Stimulated activated CD8-positive, alpha-beta memory T cell treated with anti-CD3 and anti-CD28 coated beads, Interleukin-4, amount 100 ng/mL, for 4 hours (primary cell): ENCODE measurements around the gene ARNT2.

Experiments
- DNase-seq, 2 donors: peaks; one replicate each; pipeline ENCODE4 v3.0.0-alpha.2; 2020; ENCODE audit warnings: low read depth in 2 of 2, low spot score in 1 of 2

ARNT2 gene

GRCh38 chr15:80550219-80550907 is 146.2 kb downstream of the ARNT2 start:
- no peak for DNase-seq

GRCh38 chr15:80550908-80551260 is 146.7 kb downstream of the ARNT2 start:
- no peak for DNase-seq

DNA sequence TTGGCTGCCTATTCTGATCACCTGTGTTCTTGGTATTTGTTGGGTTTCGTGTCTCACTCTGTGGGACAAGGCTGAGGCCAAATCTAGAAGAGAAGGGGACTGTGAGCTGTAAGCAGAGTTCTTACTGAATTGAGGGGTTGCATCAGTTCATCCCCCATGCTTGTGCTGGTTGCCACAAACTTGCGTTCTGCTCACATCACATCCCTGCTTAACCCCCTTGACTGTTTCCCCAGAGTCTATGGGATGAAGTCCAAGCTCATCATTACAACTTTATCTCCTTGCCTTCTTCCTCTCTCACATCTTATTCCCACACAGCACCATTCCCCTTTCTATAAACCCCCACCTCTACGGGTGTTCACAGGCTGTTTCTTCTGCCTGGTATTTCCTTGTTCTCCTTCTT is 147.2 kb downstream of the ARNT2 start:
- no peak for DNase-seq

DNA sequence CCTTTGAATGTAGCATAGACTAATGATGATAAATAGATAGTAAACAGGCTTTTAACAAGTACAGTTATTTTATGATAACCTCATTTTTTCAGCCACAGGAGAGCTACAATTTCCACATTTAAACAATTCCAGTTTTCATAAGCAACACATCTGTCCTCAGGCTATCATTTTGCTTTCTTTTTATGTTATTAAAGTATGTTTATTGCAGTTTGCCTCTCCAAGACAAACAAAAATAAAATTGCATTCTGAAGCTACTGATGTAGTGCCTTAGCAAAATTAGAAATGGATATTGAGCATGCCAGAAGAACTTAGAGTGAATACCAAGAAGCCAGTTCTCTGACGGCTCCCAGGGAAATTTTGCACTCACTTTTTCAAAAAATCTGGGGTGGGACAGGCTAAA is 150.4 kb downstream of the ARNT2 start:
- no peak for DNase-seq

DNA sequence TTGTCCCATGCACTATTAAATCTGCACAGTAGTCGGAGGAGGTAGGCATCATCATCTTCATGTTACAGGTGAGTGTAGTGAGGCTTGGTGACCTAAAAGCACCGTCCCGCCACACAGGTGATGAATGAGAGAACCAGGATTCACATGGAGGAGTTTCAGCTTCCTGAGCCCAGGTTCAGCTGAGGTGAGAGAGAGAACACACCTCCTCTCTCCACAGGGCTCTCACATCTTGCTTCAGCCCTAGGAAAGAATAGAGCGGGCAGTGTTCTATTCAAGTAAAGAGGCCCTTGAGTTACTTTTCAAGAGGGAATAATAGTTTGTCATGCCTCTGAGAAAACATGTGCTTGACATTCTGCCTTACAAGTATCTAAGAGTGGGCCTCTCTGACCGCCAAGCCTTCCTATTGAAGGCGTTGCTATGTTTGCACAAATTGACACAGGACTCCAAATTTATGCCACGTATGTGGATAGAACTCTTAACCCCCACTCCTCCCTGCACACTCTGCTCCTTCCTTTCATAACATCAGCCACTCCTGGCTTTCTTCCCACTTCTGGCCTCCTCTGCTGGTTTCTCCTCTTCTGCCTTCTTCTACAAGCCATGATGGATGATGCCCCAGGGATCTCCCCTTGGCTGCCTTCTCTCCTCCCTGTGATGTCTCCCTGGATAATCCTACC is 152.6 kb downstream of the ARNT2 start:
- no peak for DNase-seq

DNA sequence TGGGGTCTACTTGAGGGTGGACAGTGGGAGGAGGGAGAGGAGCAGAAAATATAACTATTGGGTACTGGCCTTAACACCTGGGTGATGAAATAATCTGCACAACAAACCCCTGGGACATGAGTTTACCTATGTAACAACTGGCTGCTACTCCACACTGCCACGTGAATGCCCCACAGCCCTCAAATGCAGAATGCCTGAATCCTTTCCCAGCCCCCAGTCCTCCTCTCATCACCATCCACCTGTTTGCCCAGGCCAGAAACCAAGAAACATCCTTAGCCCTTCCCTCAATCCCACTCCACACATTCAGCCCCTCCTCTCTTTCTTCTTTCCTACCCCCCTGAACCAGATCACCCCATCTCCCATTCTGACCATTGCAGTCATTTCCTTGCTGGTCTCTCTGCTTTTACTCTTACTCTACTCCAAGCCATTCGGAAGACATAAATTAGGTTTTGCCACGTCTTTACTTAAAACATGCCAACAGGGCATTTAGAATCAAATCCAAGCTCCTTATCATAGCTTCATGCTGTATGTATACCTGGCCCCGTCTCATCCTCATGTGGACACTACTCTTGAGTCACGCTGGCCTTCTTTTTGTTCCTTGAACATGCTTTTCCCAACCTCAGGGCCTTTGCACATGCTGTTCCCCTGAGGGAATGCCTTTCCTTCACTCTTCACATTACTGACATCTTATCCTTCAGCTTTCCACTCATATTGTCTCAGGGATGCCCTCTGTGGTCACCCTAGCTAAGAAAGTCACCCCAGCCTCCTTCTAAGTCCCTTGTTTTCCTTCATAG is 153.5 kb downstream of the ARNT2 start:
- DNase-seq, result no peak

DNA sequence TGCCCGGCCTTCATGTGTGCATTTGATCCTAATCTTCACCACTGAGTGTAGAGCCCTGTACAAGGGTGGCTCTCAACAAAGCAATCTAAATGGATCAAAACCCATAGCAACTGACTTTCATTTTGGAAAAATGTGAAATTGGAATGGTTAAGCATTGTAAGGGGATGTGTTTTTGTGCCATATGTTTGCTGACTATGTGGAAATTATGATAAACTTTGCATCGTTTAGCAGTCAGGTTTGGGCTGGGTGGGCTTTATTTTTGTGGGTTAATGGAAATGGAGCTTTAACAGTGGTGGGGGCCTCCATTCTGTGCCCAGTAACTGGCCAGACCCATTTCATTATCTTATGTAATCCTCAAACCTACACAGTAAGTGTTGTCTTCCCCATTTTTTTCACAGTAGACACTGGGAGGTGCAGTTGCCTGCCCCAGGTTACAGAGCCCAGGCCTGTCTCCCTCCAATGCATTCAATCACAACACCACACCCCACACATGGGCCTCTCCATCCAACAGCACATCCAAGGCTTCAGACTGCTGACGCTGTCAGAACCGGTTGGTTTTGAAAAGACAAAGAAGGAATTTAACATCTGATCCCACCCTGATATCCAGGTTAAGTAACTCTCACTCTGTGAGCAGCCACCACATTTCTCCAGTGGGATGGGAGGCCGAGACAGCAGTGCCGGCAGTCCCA is 154.6 kb downstream of the ARNT2 start:
- no peak for DNase-seq

DNA sequence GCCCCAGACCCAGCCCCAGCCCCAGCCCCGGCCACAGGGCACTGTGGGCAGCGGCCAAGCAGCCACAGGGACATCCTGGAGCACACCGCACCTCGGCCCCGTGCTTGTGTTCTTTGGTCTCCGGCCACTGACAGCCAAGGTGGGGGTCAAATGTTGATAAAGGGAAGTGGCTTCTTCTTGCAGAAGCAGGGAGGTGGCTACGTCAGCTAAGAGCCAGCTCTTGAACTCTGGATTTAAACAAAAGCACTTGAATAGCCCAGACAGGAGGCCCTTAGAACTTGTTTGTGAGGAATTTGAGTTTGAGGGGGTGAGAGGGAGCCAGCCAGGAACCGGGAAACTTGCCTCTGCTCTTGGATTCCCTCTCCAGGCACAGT is 155.1 kb downstream of the ARNT2 start:
- no peak for DNase-seq

DNA sequence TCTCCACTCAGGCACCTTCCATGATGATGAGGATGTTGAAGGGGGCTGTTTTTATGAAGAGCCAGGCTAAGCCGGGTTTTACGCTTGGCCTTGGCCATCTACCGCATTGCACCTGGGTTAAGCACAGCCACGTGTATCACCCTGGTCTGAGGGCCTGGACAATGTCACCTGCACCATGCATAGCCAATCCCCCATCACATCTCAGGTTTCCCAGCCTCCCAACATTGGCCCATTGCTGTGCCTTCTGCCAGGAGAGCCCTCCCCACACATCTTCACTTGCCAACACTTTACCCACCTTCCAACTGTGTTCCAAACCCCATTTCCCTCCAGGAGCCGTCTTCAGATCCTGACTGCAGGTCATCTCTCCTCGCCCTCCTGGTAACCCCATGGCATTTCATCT is 155.6 kb downstream of the ARNT2 start:
- no peak for DNase-seq

- DNase-seq, result no peak
Measured at GRCh38 chr15:80560601-80561400, 156.6 kb downstream of the ARNT2 start.

GRCh38 chr15:80561500-80561899 is 157.3 kb downstream of the ARNT2 start:
- DNase-seq, result no peak

- DNase-seq, result no peak
Measured at GRCh38 chr15:80562033-80562432, 157.9 kb downstream of the ARNT2 start.

GRCh38 chr15:80562846-80563245 is 158.7 kb downstream of the ARNT2 start:
- no peak for DNase-seq

DNA sequence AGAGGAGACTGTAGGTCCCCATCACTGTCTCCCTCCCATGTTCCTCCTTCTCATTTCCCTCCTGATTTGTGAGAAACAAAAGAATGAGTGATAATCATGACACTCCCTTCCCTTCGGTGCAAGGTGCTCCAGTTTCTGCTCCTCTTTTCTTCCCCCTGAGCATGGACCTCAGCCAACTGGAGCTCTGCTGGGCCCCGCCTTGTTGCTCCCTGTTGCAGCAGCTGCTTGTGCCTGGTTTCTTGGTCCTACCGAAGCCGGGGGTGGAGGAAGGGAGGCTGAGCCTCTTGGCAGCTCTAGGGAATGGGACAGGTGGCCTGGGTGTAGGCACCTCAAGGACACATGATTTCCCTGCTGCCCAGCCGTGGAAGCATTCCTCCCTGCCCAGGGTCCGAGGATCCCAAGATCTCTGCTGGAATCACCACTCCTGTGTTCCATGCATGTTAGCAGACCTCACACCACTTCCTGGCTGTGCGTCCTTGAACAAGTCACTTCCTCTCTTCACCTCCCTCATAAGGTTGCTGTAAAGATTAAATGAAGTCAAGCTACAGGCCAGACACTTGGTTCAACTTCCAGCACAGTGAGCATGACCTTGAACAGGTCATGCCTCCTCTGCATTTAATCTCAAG is 159.3 kb downstream of the ARNT2 start:
- no peak for DNase-seq

GRCh38 chr15:80564056-80564455 is 159.9 kb downstream of the ARNT2 start:
- no peak for DNase-seq

DNA sequence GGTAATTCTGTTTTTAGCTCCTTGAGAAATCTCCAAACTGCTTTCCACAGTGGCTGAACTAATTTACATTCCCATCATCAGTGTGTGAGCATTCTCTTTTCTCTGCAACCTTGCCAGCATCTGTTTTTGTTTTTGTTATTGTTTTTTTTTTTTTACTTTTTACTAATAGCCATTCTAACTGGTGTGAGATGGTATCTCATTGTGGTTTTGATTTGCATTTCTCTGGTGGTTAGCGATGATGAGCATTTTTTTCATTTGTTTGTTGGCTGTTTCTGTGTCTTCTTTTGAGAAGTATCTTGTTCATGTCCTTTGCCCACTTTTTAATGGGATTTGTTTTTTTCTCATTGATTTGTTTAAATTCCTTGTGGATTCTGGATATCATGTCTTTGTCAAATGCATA is 161.2 kb downstream of the ARNT2 start:
- no peak for DNase-seq

- no peak for DNase-seq
Measured at GRCh38 chr15:80565988-80566387, 161.8 kb downstream of the ARNT2 start.

DNA sequence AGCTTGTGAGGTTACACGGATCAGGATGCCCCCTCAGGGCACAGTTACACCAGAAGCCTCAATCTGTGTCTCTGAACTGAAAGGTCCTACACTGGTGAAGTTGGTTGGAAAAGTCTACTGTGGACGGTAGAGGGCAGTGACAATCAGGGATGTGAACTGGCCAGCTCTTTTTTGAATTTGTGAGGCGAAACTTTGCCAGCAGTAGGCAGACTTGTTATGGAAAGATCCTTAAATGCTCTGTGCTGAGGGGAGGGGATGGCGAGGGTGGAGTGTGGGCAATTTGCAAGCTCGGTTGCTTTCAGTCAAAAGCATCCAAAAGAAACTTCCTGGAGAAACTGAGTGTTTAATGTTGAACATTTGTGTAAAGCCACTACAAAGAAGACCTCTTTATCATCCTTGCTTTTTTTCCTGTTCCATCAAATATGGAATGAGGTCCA is 163.6 kb downstream of the ARNT2 start:
- no peak for DNase-seq

DNA sequence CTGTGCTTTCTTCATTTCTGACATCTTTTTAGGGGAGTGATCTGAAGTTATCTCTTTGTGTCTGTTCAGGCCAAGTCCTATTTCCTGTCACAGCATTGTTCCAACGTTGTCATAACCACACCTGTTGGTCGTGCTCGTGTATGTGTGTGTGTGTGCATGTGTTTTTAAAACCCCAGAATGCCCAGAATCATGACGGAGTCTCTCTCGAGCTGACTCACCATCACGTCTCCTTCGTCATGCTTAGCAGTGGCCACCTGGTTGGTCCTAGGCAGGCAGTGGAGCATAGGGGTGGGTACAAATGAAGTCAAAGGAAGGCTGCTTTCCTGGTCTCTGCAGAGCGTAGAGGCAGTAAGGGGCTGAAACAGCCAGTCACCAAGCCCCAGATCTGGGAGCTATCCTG is 164.1 kb downstream of the ARNT2 start:
- DNase-seq, result no peak

DNA sequence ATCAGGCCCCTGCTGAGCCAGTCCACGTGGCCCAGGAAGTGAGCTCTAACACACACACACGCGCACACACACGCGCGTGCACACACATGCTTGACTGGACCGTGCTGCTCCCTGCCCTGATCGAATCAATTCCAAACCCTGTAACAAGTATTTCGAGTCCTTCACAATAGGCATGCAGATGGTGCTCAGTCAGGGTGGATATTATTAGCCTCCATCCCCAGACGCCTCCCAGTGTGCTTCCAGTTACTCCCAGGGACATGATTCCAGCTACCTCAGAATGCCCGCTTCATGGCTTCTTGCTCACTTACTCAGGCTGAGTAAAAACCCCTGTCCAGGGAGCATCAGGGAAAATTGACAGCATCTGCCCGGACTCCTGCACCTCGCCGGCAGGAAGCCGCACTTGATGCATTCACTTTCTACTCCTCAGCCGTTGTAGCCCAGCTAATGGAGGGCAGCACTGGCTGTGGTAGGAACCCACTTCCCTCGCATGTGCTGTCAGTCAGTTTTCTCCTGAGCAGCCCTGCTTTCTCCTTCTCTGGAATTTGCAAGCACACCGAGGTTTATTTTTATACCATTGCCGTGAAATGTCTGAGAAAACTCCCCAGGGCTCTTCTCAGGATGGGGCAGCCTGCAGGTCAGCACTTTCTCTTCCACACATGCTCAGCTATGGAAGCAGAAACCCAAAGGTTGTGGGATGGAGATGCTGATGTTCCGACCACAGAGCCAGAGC is 164.9 kb downstream of the ARNT2 start:
- no peak for DNase-seq
